Activated T-cell treated with anti-CD3 and anti-CD28 coated beads, Interleukin-2, amount 50 U/mL, for 24 hours (primary cell): ENCODE results near the gene SERPINB4.
"Not testable (repeated sequence)": the region's sequence is repeated elsewhere in the genome, so short reads cannot be mapped to it uniquely, and the experiment has no call there.

Experiments used
- DNase-seq: peaks from one replicate; pipeline ENCODE4 v3.0.0-alpha.2; 2020
- H3K27ac Mint-ChIP-seq: 2 replicates; pipeline ENCODE4 v1.8.0; 2020; ENCODE audit warnings: mild to moderate bottlenecking, mixed read lengths
- H3K27me3 Mint-ChIP-seq: 2 replicates; pipeline ENCODE4 v1.8.0; 2020; ENCODE audit warnings: mixed read lengths
- H3K36me3 Mint-ChIP-seq: 2 replicates; pipeline ENCODE4 v1.8.0; 2020; ENCODE audit warnings: low read depth, mixed read lengths
- H3K4me1 Mint-ChIP-seq: 2 replicates; pipeline ENCODE4 v1.8.0; 2020; ENCODE audit warnings: low read depth, mixed read lengths
- H3K4me3 Mint-ChIP-seq: 2 replicates; pipeline ENCODE4 v1.8.0; 2020; ENCODE audit warnings: mild to moderate bottlenecking, moderate library complexity, mixed read lengths
- H3K9me3 Mint-ChIP-seq: 2 replicates; pipeline ENCODE4 v1.8.0; 2020; ENCODE audit warnings: mixed read lengths

SERPINB4 gene

DNA sequence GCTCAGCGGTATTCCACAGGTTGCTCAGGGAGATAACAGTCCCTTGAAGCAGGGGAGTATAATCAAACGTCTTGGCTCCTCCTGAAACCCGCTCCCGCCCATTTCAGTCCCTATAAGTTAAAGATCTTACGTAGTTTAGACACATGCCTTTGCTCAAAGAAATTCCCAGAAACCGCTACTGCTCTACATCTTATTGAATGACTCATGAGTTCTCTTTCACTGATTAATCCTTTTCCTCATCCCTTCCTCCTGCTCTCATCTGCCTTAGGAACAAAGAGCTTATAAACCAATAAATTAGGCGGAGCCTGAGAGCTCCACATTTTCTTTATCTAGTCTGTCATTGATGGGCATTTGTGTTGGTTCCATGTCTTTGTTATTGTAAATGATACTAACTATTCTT lies 4.2 kb upstream of the SERPINB4 start:
- H3K27me3 Mint-ChIP-seq: peaks cover 3% of the 10 kb centered on the region
- no peaks in the 10 kb centered on the region for H3K9me3 Mint-ChIP-seq
- H3K36me3 Mint-ChIP-seq: no peaks in the 10 kb centered on the region
- H3K27ac Mint-ChIP-seq: no peak overlapping the region
- H3K4me1 Mint-ChIP-seq: no peaks in the 10 kb centered on the region
- DNase-seq: no peak
- no peak overlapping the region for H3K4me3 Mint-ChIP-seq

- Mint-ChIP-seq H3K9me3 (no peaks in the 10 kb centered on the region), H3K27ac (no peak overlapping the region), H3K36me3 (no peaks in the 10 kb centered on the region), H3K27me3 (peaks cover 3% of the 10 kb centered on the region), H3K4me1 (no peaks in the 10 kb centered on the region), H3K4me3 (no peak overlapping the region)
- no peak for DNase-seq
Measured at GRCh38 chr18:63646936-63647335, 2.9 kb upstream of the SERPINB4 start.

- not testable (repeated sequence) for H3K27me3 Mint-ChIP-seq, H3K4me1 Mint-ChIP-seq, H3K27ac Mint-ChIP-seq
Measured at GRCh38 chr18:63644694-63645093, 638 bp upstream of the SERPINB4 start.

DNA sequence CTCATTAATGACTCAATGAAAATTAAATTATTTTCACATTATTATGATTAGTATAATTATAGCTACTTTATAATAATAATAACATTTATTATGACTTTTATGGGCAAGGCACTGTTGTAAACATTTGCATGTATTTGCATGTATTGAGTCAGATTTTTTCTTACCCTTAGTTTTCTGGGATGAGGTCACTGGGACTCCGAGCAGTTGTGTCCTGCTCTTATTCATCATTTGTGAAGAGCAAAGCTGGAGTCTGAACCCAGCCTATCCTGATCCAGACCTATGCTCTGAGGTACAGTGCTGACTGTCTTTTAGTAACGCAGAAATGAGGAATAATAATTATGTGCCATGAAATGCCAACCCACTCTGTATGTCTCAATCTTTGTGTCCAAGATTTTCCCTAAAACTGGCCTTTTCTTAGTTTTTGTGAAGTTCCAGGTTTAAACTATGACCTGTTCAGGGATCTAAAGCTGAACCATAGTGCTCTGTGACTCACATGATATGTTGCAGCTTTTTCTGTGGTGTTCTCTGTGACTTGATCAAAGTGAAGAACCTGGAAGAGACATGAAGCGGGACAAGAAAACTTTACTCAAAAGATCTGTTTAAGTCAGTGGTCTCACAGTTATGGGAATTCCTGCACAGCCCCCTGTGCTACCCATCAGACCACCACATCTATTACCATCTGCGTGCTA lies 1.2 kb downstream of the SERPINB4 start:
- H3K4me3 Mint-ChIP-seq, DNase-seq, H3K4me1 Mint-ChIP-seq, H3K9me3 Mint-ChIP-seq, H3K27me3 Mint-ChIP-seq, H3K36me3 Mint-ChIP-seq, H3K27ac Mint-ChIP-seq: not testable (repeated sequence)

More at GRCh38 chr18:63644694-63645093, 638 bp upstream of the SERPINB4 start:
- H3K4me3 Mint-ChIP-seq, DNase-seq, H3K9me3 Mint-ChIP-seq, H3K36me3 Mint-ChIP-seq: not testable (repeated sequence)

- not testable (repeated sequence) for H3K27ac Mint-ChIP-seq, H3K4me1 Mint-ChIP-seq, H3K27me3 Mint-ChIP-seq, H3K36me3 Mint-ChIP-seq, H3K4me3 Mint-ChIP-seq, DNase-seq, H3K9me3 Mint-ChIP-seq
Measured at GRCh38 chr18:63641157-63641680, 2.8 kb downstream of the SERPINB4 start.

DNA sequence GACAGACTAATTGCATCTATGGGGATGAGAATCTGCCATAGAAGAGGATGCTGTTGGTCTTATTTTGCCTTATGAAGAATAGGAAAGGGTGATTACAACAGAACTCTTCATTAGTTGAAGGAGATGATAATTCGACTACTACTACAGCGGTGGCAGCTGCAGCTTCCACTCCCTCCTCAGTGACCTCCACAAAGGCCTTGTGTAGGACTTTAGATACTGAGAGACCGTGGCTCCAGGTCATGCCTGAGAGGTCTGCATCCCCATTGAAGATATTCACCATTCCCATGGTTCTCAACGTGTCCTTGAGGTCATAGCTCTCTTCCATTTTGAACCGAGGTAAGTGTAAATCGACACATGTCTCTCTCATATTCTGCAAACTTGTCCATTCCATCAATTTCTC lies 6.4 kb downstream of the SERPINB4 start:
- Mint-ChIP-seq H3K4me3 (no peak overlapping the region), H3K4me1 (no peaks in the 10 kb centered on the region)

DNA sequence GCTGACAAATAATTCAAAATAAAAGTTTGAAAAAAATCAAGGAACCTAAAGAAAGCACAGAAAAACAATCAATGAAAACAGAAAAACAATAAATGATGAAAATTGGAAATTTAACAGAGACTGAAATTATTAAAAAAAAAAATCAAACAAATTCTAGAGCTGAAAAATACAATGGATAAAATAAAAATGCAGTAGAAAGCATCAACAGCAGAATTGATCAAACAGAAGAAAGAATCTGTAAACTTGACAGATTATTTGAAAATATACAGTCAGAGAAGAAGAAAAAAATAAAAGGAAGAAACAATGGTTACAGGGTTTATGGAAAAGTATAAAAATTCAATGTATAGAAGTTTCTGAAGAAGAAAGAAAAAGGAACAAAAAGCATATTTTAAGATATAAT lies 16.2 kb downstream of the SERPINB4 start:
- Mint-ChIP-seq H3K36me3 (no peaks in the 10 kb centered on the region), H3K9me3 (peaks cover 35% of the 10 kb centered on the region), H3K27me3 (peaks cover 4% of the 10 kb centered on the region), H3K27ac (no peak overlapping the region), H3K4me1 (no peaks in the 10 kb centered on the region), H3K4me3 (no peak overlapping the region)
- no peak for DNase-seq

More for the DNA sequence above, 6.4 kb downstream of the SERPINB4 start:
- H3K9me3 Mint-ChIP-seq: no peaks in the 10 kb centered on the region
- DNase-seq: no peak
- H3K27me3 Mint-ChIP-seq: no peaks in the 10 kb centered on the region
- no peak overlapping the region for H3K27ac Mint-ChIP-seq
- H3K36me3 Mint-ChIP-seq: no peaks in the 10 kb centered on the region

- peaks cover 38% of the 10 kb centered on the region for H3K9me3 Mint-ChIP-seq
- no peak overlapping the region for H3K4me3 Mint-ChIP-seq
- no peak for DNase-seq
- no peak overlapping the region for H3K27ac Mint-ChIP-seq
- H3K4me1 Mint-ChIP-seq: no peaks in the 10 kb centered on the region
- no peaks in the 10 kb centered on the region for H3K36me3 Mint-ChIP-seq
- peaks cover 4% of the 10 kb centered on the region for H3K27me3 Mint-ChIP-seq
Measured at GRCh38 chr18:63626431-63626830, 17.6 kb downstream of the SERPINB4 start.

- DNase-seq: no peak
- Mint-ChIP-seq H3K9me3 (peaks cover 35% of the 10 kb centered on the region), H3K36me3 (no peaks in the 10 kb centered on the region), H3K27me3 (peaks cover 4% of the 10 kb centered on the region), H3K4me1 (no peaks in the 10 kb centered on the region), H3K4me3 (no peak overlapping the region), H3K27ac (no peak overlapping the region)
Measured at GRCh38 chr18:63624863-63625262, 19.2 kb downstream of the SERPINB4 start.

DNA sequence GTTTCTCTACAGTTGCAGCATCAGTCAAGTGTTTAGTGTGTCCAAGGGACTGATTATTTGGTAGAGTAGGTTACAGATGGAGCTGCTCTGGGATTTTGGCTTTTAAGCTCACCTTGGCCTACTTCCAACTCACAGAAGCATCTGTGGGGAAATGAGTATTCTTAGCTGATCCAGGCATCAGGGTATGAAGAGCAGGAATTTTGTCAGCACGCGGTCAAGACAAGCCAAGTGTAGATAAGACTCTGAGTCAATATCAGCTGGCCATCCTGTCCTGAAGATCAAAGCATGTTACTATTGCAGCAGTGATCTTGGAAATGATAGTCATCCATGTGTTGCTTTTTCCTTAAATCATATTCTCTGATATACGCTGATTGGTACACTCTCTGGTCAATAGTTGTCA lies 24.4 kb downstream of the SERPINB4 start:
- no peak overlapping the region for H3K4me3 Mint-ChIP-seq
- no peaks in the 10 kb centered on the region for H3K36me3 Mint-ChIP-seq
- no peaks in the 10 kb centered on the region for H3K4me1 Mint-ChIP-seq
- peaks cover 12% of the 10 kb centered on the region for H3K9me3 Mint-ChIP-seq
- peaks cover 4% of the 10 kb centered on the region for H3K27me3 Mint-ChIP-seq
- H3K27ac Mint-ChIP-seq: no peak overlapping the region
- no peak for DNase-seq

GRCh38 chr18:63617915-63618234 lies 26.2 kb downstream of the SERPINB4 start:
- no peak for DNase-seq
- no peaks in the 10 kb centered on the region for H3K4me1 Mint-ChIP-seq
- H3K36me3 Mint-ChIP-seq: no peaks in the 10 kb centered on the region
- H3K9me3 Mint-ChIP-seq: peaks cover 4% of the 10 kb centered on the region
- no peaks in the 10 kb centered on the region for H3K27me3 Mint-ChIP-seq
- no peak overlapping the region for H3K4me3 Mint-ChIP-seq
- no peak overlapping the region for H3K27ac Mint-ChIP-seq

GRCh38 chr18:63617049-63617914 lies 26.8 kb downstream of the SERPINB4 start:
- Mint-ChIP-seq H3K27me3 (peaks cover 2% of the 10 kb centered on the region), H3K27ac (no peak overlapping the region), H3K4me1 (no peaks in the 10 kb centered on the region), H3K4me3 (no peak overlapping the region), H3K36me3 (no peaks in the 10 kb centered on the region), H3K9me3 (no peaks in the 10 kb centered on the region)
- no peak for DNase-seq

- Mint-ChIP-seq H3K27me3 (peaks cover 7% of the 10 kb centered on the region), H3K9me3 (no peaks in the 10 kb centered on the region), H3K36me3 (no peaks in the 10 kb centered on the region), H3K4me1 (no peaks in the 10 kb centered on the region), H3K4me3 (no peak overlapping the region), H3K27ac (no peak overlapping the region)
- no peak for DNase-seq
Measured at GRCh38 chr18:63613420-63613819, 30.6 kb downstream of the SERPINB4 start.

- Mint-ChIP-seq H3K9me3 (no peaks in the 10 kb centered on the region), H3K4me1 (no peaks in the 10 kb centered on the region), H3K4me3 (no peak overlapping the region), H3K27ac (no peak overlapping the region), H3K27me3 (peaks cover 5% of the 10 kb centered on the region), H3K36me3 (no peaks in the 10 kb centered on the region)
- no peak for DNase-seq
Measured at GRCh38 chr18:63606526-63606925, 37.5 kb downstream of the SERPINB4 start.
